K562 (cell line): ENCODE data around the gene EVL. TPM values are rescaled to one million over a fixed set of nuclear protein-coding genes. Genes with fewer than 3 reads are reported as not detected.

ENCODE experiments used
- ATAC-seq: fragments of 200-7000 bp; cut with Tn5 transposase; 3 replicates; pipeline ENCODE4 v1.9.1; 2020; ENCODE audit warnings: moderate library complexity
- BruUV-seq: library from RNA; stranded (reverse); fragments of 400-500 nt; replicated peaks from 2 replicates; lab custom pipeline; 2021; lab: Mats Ljungman, UMichigan
- CTCF ChIA-PET: fragments of 300-600 bp; formaldehyde crosslinking; extraction: SDS; loops from one replicate; lab custom pipeline; 2021; ENCODE audit warnings: low intra/inter-chr PET ratio; lab: Yijun Ruan, JAX
- POLR2A ChIA-PET: fragments of 300-600, 350-650 bp; sonication (Branson Sonifier 250); formaldehyde crosslinking; extraction: SDS; loops from one replicate; lab custom pipeline; 2021; ENCODE audit warnings: antibody characterized with exemption, inconsistent platforms; lab: Yijun Ruan, JAX
- DNase-seq, 4 experiments: peaks; one replicate each; pipeline versions ENCODE4 v3.0.0 to v3.0.0-alpha.2; 2011 to 2018; ENCODE audit warnings: low spot score in 3 of 4, mixed read lengths in 3 of 4; ENCODE audit errors: extremely low read depth in 1 of 4
- FAIRE-seq: peaks from 2 replicates; lab custom pipeline; 2011; peaks lifted over from hg19 to GRCh38; lab: Jason Lieb, UNC
- H2AFZ ChIP-seq: 2 replicates; pipeline ENCODE4 v1.6.0; 2011; ENCODE audit warnings: low read depth, low read length, control low read depth, inconsistent platforms
- H3K27ac ChIP-seq: fragments of 200-600 bp; 3 replicates; pipeline ENCODE4 v1.8.0; 2011; ENCODE audit warnings: low read depth, mild to moderate bottlenecking, control low read depth, inconsistent platforms, low read length, moderate library complexity, mixed read lengths; ENCODE audit errors: extremely low read depth
- H3K27me3 ChIP-seq, 2 experiments: fragments of 300-600 bp in 1 of 2; 2 replicates in 1 of 2; 3 replicates in 1 of 2; pipeline versions ENCODE4 v1.6.0 to v1.8.0; 2011; ENCODE audit warnings: inconsistent platforms in 2 of 2, low read length in 2 of 2, mild to moderate bottlenecking in 1 of 2, mixed read lengths in 1 of 2, moderate library complexity in 1 of 2; ENCODE audit not compliant: control insufficient read depth in 2 of 2, insufficient read depth in 2 of 2
- H3K36me3 ChIP-seq: fragments of 300-600 bp; 3 replicates; pipeline ENCODE4 v1.8.0; 2011; ENCODE audit warnings: mild to moderate bottlenecking, low read length, inconsistent platforms; ENCODE audit not compliant: control insufficient read depth, insufficient read depth
- H3K4me1 ChIP-seq, 2 experiments: fragments of 200-600 bp in 1 of 2; replicated peaks in 1 of 2; 2 replicates in 1 of 2; 3 replicates in 1 of 2; pipeline versions ENCODE4 v1.5.1 to v1.8.0; 2011; ENCODE audit warnings: inconsistent platforms in 2 of 2, low read length in 2 of 2, mild to moderate bottlenecking in 1 of 2, mixed read lengths in 1 of 2, moderate library complexity in 1 of 2; ENCODE audit not compliant: control insufficient read depth in 2 of 2, insufficient read depth in 2 of 2
- H3K4me2 ChIP-seq: 2 replicates; pipeline ENCODE4 v1.6.1; 2011; ENCODE audit warnings: low read length, control low read depth, inconsistent platforms, mixed read lengths; ENCODE audit not compliant: insufficient read depth
- H3K4me3 ChIP-seq: fragments of 200-600 bp; sonication (generic), shearing (Covaris generic); 2 replicates; pipeline ENCODE4 v1.5.1; 2016; ENCODE audit warnings: control low read depth, inconsistent platforms
- H3K79me2 ChIP-seq: fragments of 200-600 bp; 3 replicates; pipeline ENCODE4 v1.8.0; 2011; ENCODE audit warnings: low read length, inconsistent platforms; ENCODE audit not compliant: control insufficient read depth, insufficient read depth
- H3K9ac ChIP-seq, 2 experiments: 2 replicates each; pipeline versions ENCODE4 v1.6.0 to v1.6.1; 2011; ENCODE audit warnings: low read depth in 2 of 2, low read length in 2 of 2, control low read depth in 1 of 2, inconsistent platforms in 1 of 2, mild to moderate bottlenecking in 1 of 2, mixed read lengths in 1 of 2; ENCODE audit not compliant: insufficient read depth in 1 of 2
- H3K9me1 ChIP-seq: one replicate; pipeline ENCODE4 v1.6.0; 2011; ENCODE audit warnings: inconsistent platforms, mild to moderate bottlenecking, low read length, moderate library complexity; ENCODE audit not compliant: control insufficient read depth, insufficient read depth
- H3K9me3 ChIP-seq: replicated peaks from 2 replicates; pipeline ENCODE4 v1.5.1; 2011; ENCODE audit warnings: low read depth, low read length, inconsistent platforms; ENCODE audit not compliant: control insufficient read depth, insufficient read depth
- H4K20me1 ChIP-seq: replicated peaks from 2 replicates; pipeline ENCODE4 v1.6.1; 2011; ENCODE audit warnings: low read length, inconsistent platforms, mixed read lengths; ENCODE audit not compliant: control insufficient read depth, insufficient read depth
- CHD7 ChIP-seq: fragments of 200-600 bp; sonication (generic); IDR thresholded peaks from one replicate; pipeline ENCODE4 v1.6.1; 2012; ENCODE audit warnings: mild to moderate bottlenecking, low read depth, low read length, inconsistent platforms
- JUNB ChIP-seq: fragments of 450-650 bp; formaldehyde crosslinking; conservative IDR thresholded peaks from 2 replicates; pipeline ENCODE4 v1.4.0; 2020; ENCODE audit warnings: mild to moderate bottlenecking
- WGBS: fragments of 100-300 bp; shearing (Covaris generic); methylation state at CpG from one replicate; pipeline ENCODE4 v1.1.6; 2016; ENCODE audit warnings: low coverage, mixed read lengths; ENCODE audit not compliant: insufficient coverage; ENCODE audit errors: missing lambda C conversion rate; 5-methylcytosine and 5-hydroxymethylcytosine counted together
- in situ Hi-C: fragments of 300-500 bp; cut with MboI; formaldehyde crosslinking; loops from 4 replicates; pipeline ENCODE4 v1.15.0; 2018; ENCODE audit warnings: inconsistent platforms, mixed read lengths
- intact Hi-C: fragments of 100-400 bp; cut with micrococcal nuclease; formaldehyde crosslinking; loops from 2 replicates; pipeline ENCODE4 v1.14.2; 2022
- polyA plus RNA-seq, 8 experiments: library from polyadenylated mRNA; depleted of rRNA in 4 of 8; stranded (reverse) in 5 of 8; unstranded in 3 of 8; fragments of >200 nt; fragmentation: Nextera tagmentation in 2 of 8; fragmentation: Illumina TruSeq in 1 of 8; extraction: Ambion mirVana in 2 of 8; extraction: Trizol in 1 of 8; gene quantifications; 2 replicates each; pipeline versions ENCODE4 v1.2.1 to v1.2.3, GENCODE V29; 2011 to 2014; ENCODE audit warnings: inconsistent platforms in 1 of 8, missing spikeins in 1 of 8
- total RNA-seq, 7 experiments: library from RNA; depleted of rRNA in 6 of 7; stranded (reverse); fragments of >200 nt in 6 of 7; fragmentation: Illumina TruSeq in 2 of 7; extraction: Trizol in 2 of 7; gene quantifications; 2 replicates each; pipeline versions ENCODE4 v1.2.1 to v1.2.3, GENCODE V29; 2011 to 2021; ENCODE audit warnings: low replicate concordance in 1 of 7

EVL gene
- total and polyA plus RNA-seq, 9 of the 15 experiments (the other 6 are each of a cell fraction or from before 2014, with no cell fraction given), result 2.9 to 43.4 (median 23.9) TPM

DNA sequence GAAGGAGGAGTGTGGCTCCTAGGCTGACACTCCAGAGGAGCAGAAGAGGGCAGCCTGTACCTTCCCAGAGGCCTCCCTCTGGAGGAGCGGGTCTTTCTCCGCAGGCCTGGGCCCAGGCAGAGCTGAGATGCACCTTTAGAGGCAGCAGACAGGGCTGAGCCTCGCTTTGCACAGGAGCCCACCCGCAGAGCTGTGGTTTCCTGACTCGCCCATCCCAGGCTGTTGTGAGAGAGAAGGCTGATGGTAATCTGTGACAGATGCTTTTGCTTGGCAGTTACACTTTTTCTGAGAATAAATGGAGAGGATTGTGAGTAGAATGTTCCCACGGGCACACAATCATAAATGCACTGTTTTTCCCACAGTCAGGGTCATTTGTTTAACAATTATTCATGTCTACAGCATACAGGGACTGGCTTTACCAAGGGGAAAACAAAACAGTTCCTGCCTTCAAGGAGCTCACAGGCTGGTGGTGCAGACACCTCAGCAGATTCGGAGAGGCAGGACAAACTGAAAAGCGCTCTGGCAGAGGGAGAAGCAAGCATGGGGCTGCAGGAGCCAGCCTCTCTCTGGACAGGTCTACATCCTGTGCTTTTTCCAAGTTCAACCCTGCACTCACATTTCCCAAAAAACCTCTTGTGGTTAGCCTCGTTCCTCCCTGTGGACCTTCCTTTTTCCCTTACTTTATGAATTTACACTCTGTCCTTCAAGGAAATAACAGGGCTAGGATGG is 13.9 kb downstream of the EVL start:
- Histone ChIP-seq H3K27me3 (no peaks in the 10 kb centered on the region), H3K4me3 (no peak overlapping the region), H2AFZ (no peak overlapping the region), H3K4me2 (peak overlapping the region; percentile 52), H3K9ac (no peak overlapping the region), H3K9me3 (no peaks in the 10 kb centered on the region), H3K4me1 (peaks cover 31 to 39% of the 10 kb centered on the region in 2 experiments), H3K36me3 (no peaks in the 10 kb centered on the region), H3K79me2 (peaks cover 23% of the 10 kb centered on the region), H3K27ac (peak overlapping the region; percentile 6; the same call in 2 of the 3 replicates), H3K9me1 (no peaks in the 10 kb centered on the region), H4K20me1 (no peaks in the 10 kb centered on the region)
- FAIRE-seq (peak; percentile 83), ATAC-seq (peak; percentile 89), DNase-seq (peak; percentile 12 to 76 (median 36))
- WGBS, result 29% methylated on average over 7 of the region's 9 CpGs
- POLR2A ChIA-PET, result interaction anchor here (0.5 to 1.3 kb wide), 3 partner anchors 11 to 304 kb away, joined by 3 to 5 read pairs (median 4); no protein-coding TSS in a partner anchor
- in situ Hi-C loops (no loop called here), intact Hi-C loops (loop anchor here (5.0 kb wide), 1 partner anchor 63 kb away; no protein-coding TSS in a partner anchor)
- no TSS peak for BruUV-seq
- CTCF ChIA-PET, result interaction anchor here (0.9 kb wide), 1 partner anchor 30 kb away, joined by 4 read pairs; no protein-coding TSS in a partner anchor
- no peak for TF ChIP-seq CHD7
- no peak for TF ChIP-seq JUNB (CRISPR knock-in tag)
